HEK293 (cell line): ENCODE measurements around the gene PHLDB1.

ENCODE experiments used
- BCL11A ChIP-seq: fragments of 450-650 bp; formaldehyde crosslinking; IDR thresholded peaks from 2 replicates; pipeline ENCODE4 v1.5.1; 2016; ENCODE audit warnings: low read depth, missing biosample characterization, missing genetic modification characterization
- BCL11B ChIP-seq: fragments of 450-650 bp; formaldehyde crosslinking; IDR thresholded peaks from 2 replicates; pipeline ENCODE4 v1.5.1; 2016; ENCODE audit warnings: low read depth, missing biosample characterization, missing genetic modification characterization
- EGR2 ChIP-seq: fragments of 450-650 bp; formaldehyde crosslinking; IDR thresholded peaks from 2 replicates; pipeline ENCODE4 v1.5.1; 2016; ENCODE audit warnings: low read depth, missing biosample characterization, missing genetic modification characterization
- GLI4 ChIP-seq: fragments of 450-650 bp; formaldehyde crosslinking; IDR thresholded peaks from 2 replicates; pipeline ENCODE4 v1.5.1; 2016; ENCODE audit warnings: missing biosample characterization, missing genetic modification characterization
- IKZF3 ChIP-seq: fragments of 450-650 bp; IDR thresholded peaks from 2 replicates; pipeline ENCODE4 v1.5.0; 2018; ENCODE audit warnings: missing biosample characterization, mild to moderate bottlenecking, missing genetic modification characterization, moderate library complexity
- REPIN1 ChIP-seq: fragments of 450-650 bp; formaldehyde crosslinking; IDR thresholded peaks from 2 replicates; pipeline ENCODE4 v1.5.1; 2017; ENCODE audit warnings: missing biosample characterization, missing genetic modification characterization, low read depth
- TCF7L2 ChIP-seq: IDR thresholded peaks from 2 replicates; pipeline ENCODE4 v1.6.1; 2011; ENCODE audit warnings: low read depth, mild to moderate bottlenecking, inconsistent platforms, low read length, moderate library complexity, borderline replicate concordance
- YY2 ChIP-seq: fragments of 450-650 bp; formaldehyde crosslinking; IDR thresholded peaks from 2 replicates; pipeline ENCODE4 v1.5.1; 2016; ENCODE audit warnings: missing biosample characterization, missing genetic modification characterization
- ZBTB20 ChIP-seq: fragments of 450-650 bp; formaldehyde crosslinking; IDR thresholded peaks from 2 replicates; pipeline ENCODE4 v1.5.1; 2016; ENCODE audit warnings: missing biosample characterization, missing genetic modification characterization
- ZBTB8A ChIP-seq: fragments of 450-650 bp; formaldehyde crosslinking; IDR thresholded peaks from 2 replicates; pipeline ENCODE4 v1.5.1; 2016; ENCODE audit warnings: missing biosample characterization, missing genetic modification characterization
- ZFP37 ChIP-seq: fragments of 450-650 bp; formaldehyde crosslinking; IDR thresholded peaks from 2 replicates; pipeline ENCODE4 v1.5.1; 2016; ENCODE audit warnings: missing biosample characterization, missing genetic modification characterization
- ZIC2 ChIP-seq: fragments of 450-650 bp; formaldehyde crosslinking; IDR thresholded peaks from 2 replicates; pipeline ENCODE4 v1.5.1; 2016; ENCODE audit warnings: missing biosample characterization, missing genetic modification characterization
- ZNF155 ChIP-seq: fragments of 450-650 bp; formaldehyde crosslinking; IDR thresholded peaks from 2 replicates; pipeline ENCODE4 v1.5.1; 2016; ENCODE audit warnings: missing biosample characterization, missing genetic modification characterization
- ZNF16 ChIP-seq: fragments of 450-650 bp; formaldehyde crosslinking; IDR thresholded peaks from 2 replicates; pipeline ENCODE4 v1.5.1; 2016; ENCODE audit warnings: low read depth, missing biosample characterization, missing genetic modification characterization
- ZNF37A ChIP-seq: fragments of 450-650 bp; IDR thresholded peaks from 2 replicates; pipeline ENCODE4 v1.5.1; 2018; ENCODE audit warnings: missing biosample characterization, missing genetic modification characterization
- ZNF404 ChIP-seq: fragments of 450-650 bp; formaldehyde crosslinking; IDR thresholded peaks from 2 replicates; pipeline ENCODE4 v1.5.1; 2017; ENCODE audit warnings: missing biosample characterization, missing genetic modification characterization
- ZNF426 ChIP-seq: fragments of 450-650 bp; formaldehyde crosslinking; IDR thresholded peaks from 2 replicates; pipeline ENCODE4 v1.5.1; 2017; ENCODE audit warnings: missing biosample characterization, missing genetic modification characterization, mild to moderate bottlenecking, inconsistent platforms, moderate library complexity
- ZNF530 ChIP-seq: fragments of 450-650 bp; formaldehyde crosslinking; IDR thresholded peaks from 2 replicates; pipeline ENCODE4 v1.5.1; 2016; ENCODE audit warnings: low read depth, missing biosample characterization, missing genetic modification characterization
- ZNF571 ChIP-seq: fragments of 450-650 bp; formaldehyde crosslinking; IDR thresholded peaks from 2 replicates; pipeline ENCODE4 v1.5.0; 2017; ENCODE audit warnings: missing biosample characterization, missing genetic modification characterization
- ZNF621 ChIP-seq: fragments of 450-650 bp; formaldehyde crosslinking; IDR thresholded peaks from 2 replicates; pipeline ENCODE4 v1.5.1; 2017; ENCODE audit warnings: missing biosample characterization, missing genetic modification characterization
- ZNF626 ChIP-seq: fragments of 450-650 bp; sonication (Bioruptor Pico); formaldehyde crosslinking; IDR thresholded peaks from 2 replicates; pipeline ENCODE4 v1.5.1; 2018; ENCODE audit warnings: missing biosample characterization, missing genetic modification characterization, inconsistent platforms
- ZNF76 ChIP-seq: fragments of 450-650 bp; formaldehyde crosslinking; IDR thresholded peaks from 2 replicates; pipeline ENCODE4; 2016; ENCODE audit warnings: low read depth, missing biosample characterization, missing genetic modification characterization, borderline replicate concordance
- ZSCAN16 ChIP-seq: fragments of 450-650 bp; formaldehyde crosslinking; IDR thresholded peaks from 2 replicates; pipeline ENCODE4 v1.5.1; 2016; ENCODE audit warnings: missing biosample characterization, missing genetic modification characterization
- ZSCAN30 ChIP-seq: fragments of 450-650 bp; IDR thresholded peaks from 2 replicates; pipeline ENCODE4 v1.5.1; 2018; ENCODE audit warnings: missing biosample characterization, mild to moderate bottlenecking, missing genetic modification characterization, moderate library complexity
- TF ChIP-seq, protein P1 (sequence below): fragments of 450-650 bp; formaldehyde crosslinking; IDR thresholded peaks from 2 replicates; pipeline ENCODE4 v1.5.1; 2016; ENCODE audit warnings: missing biosample characterization, missing genetic modification characterization, low read depth
- TF ChIP-seq, protein P2 (sequence below): fragments of 450-650 bp; formaldehyde crosslinking; IDR thresholded peaks from 2 replicates; pipeline ENCODE4 v1.5.1; 2017; ENCODE audit warnings: missing biosample characterization, missing genetic modification characterization
- TF ChIP-seq, protein P3 (sequence below): fragments of 450-650 bp; formaldehyde crosslinking; IDR thresholded peaks from 2 replicates; pipeline ENCODE4 v1.5.1; 2017; ENCODE audit warnings: missing biosample characterization, missing genetic modification characterization
- TF ChIP-seq, protein P4 (sequence below): fragments of 450-650 bp; formaldehyde crosslinking; conservative IDR thresholded peaks from 2 replicates; pipeline ENCODE4 v1.5.1; 2016; ENCODE audit warnings: low read depth, missing biosample characterization, missing genetic modification characterization
- TF ChIP-seq, protein P5 (sequence below): fragments of 450-650 bp; formaldehyde crosslinking; IDR thresholded peaks from 2 replicates; pipeline ENCODE4 v1.5.1; 2017; ENCODE audit warnings: missing biosample characterization, missing genetic modification characterization

PHLDB1 gene

DNA sequence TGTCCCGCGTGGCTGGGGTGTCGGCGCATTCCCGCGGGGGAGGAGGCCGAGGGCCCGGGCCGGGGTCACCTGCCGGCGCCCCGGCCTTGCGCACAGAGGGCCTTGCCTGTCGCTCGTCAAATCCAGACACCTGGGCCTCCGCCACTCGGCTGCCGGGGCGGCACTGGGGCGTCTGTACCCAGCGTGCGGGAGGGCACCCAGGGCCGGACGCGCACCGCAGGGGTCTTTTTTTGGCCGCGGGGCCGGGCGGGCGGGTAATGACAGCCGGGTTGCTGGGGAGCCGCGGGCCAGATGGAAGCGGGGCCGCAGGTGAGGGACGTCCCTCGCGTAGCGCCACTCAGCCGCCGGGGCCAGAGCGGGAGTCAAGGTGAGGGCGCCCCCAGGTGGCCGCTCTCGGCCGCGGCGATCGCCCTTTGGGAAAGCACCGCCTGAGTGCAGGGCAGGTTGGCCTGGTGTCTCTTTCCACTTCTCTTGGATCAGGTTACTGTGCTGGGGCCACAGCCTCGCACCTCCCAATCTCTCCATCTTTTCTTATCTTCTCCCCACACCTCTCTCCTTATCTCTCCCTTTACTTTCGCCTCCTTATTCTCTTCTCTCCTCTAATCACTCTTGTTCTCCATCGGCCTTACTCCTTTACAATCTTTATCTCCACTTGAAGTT lies 3.5 kb downstream of the PHLDB1 start (continued):
- TF ChIP-seq BCL11A (tag by site-specific recombination) (peak; percentile 67; the same call in 1 of the 2 replicates), ZNF621 (tag by site-specific recombination) (no peak), BCL11B (0 out of 2 replicates have a peak, but pooled peaks have one; percentile 50), YY2 (tag by site-specific recombination) (no peak), ZNF571 (no peak), ZNF530 (tag by site-specific recombination) (no peak), ZNF16 (no peak), IKZF3 (tag by site-specific recombination) (no peak), REPIN1 (tag by site-specific recombination) (no peak), ZSCAN30 (no peak), ZIC2 (tag by site-specific recombination) (no peak), ZNF37A (no peak), ZNF155 (tag by site-specific recombination) (no peak), ZBTB8A (0 out of 2 replicates have a peak, but pooled peaks have one; percentile 11), ZFP37 (tag by site-specific recombination) (no peak), GLI4 (tag by site-specific recombination) (no peak), ZNF76 (tag by site-specific recombination) (no peak), ZBTB20 (peak; percentile 27; the same call in 1 of the 2 replicates), ZNF426 (tag by site-specific recombination) (no peak), EGR2 (tag by site-specific recombination) (peak; percentile 42; the same call in 1 of the 2 replicates), TCF7L2 (no peak), ZSCAN16 (tag by site-specific recombination) (no peak), ZNF626 (tag by site-specific recombination) (no peak), ZNF404 (tag by site-specific recombination) (no peak)
- TF ChIP-seq, protein P1, sequence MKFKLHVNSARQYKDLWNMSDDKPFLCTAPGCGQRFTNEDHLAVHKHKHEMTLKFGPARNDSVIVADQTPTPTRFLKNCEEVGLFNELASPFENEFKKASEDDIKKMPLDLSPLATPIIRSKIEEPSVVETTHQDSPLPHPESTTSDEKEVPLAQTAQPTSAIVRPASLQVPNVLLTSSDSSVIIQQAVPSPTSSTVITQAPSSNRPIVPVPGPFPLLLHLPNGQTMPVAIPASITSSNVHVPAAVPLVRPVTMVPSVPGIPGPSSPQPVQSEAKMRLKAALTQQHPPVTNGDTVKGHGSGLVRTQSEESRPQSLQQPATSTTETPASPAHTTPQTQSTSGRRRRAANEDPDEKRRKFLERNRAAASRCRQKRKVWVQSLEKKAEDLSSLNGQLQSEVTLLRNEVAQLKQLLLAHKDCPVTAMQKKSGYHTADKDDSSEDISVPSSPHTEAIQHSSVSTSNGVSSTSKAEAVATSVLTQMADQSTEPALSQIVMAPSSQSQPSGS (tag by site-specific recombination) = no peak
- TF ChIP-seq, protein P2, sequence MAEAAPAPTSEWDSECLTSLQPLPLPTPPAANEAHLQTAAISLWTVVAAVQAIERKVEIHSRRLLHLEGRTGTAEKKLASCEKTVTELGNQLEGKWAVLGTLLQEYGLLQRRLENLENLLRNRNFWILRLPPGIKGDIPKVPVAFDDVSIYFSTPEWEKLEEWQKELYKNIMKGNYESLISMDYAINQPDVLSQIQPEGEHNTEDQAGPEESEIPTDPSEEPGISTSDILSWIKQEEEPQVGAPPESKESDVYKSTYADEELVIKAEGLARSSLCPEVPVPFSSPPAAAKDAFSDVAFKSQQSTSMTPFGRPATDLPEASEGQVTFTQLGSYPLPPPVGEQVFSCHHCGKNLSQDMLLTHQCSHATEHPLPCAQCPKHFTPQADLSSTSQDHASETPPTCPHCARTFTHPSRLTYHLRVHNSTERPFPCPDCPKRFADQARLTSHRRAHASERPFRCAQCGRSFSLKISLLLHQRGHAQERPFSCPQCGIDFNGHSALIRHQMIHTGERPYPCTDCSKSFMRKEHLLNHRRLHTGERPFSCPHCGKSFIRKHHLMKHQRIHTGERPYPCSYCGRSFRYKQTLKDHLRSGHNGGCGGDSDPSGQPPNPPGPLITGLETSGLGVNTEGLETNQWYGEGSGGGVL (tag by site-specific recombination) = no peak
- TF ChIP-seq, protein P3, sequence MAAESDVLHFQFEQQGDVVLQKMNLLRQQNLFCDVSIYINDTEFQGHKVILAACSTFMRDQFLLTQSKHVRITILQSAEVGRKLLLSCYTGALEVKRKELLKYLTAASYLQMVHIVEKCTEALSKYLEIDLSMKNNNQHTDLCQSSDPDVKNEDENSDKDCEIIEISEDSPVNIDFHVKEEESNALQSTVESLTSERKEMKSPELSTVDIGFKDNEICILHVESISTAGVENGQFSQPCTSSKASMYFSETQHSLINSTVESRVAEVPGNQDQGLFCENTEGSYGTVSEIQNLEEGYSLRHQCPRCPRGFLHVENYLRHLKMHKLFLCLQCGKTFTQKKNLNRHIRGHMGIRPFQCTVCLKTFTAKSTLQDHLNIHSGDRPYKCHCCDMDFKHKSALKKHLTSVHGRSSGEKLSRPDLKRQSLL (tag by site-specific recombination) = no peak
- TF ChIP-seq, protein P4, sequence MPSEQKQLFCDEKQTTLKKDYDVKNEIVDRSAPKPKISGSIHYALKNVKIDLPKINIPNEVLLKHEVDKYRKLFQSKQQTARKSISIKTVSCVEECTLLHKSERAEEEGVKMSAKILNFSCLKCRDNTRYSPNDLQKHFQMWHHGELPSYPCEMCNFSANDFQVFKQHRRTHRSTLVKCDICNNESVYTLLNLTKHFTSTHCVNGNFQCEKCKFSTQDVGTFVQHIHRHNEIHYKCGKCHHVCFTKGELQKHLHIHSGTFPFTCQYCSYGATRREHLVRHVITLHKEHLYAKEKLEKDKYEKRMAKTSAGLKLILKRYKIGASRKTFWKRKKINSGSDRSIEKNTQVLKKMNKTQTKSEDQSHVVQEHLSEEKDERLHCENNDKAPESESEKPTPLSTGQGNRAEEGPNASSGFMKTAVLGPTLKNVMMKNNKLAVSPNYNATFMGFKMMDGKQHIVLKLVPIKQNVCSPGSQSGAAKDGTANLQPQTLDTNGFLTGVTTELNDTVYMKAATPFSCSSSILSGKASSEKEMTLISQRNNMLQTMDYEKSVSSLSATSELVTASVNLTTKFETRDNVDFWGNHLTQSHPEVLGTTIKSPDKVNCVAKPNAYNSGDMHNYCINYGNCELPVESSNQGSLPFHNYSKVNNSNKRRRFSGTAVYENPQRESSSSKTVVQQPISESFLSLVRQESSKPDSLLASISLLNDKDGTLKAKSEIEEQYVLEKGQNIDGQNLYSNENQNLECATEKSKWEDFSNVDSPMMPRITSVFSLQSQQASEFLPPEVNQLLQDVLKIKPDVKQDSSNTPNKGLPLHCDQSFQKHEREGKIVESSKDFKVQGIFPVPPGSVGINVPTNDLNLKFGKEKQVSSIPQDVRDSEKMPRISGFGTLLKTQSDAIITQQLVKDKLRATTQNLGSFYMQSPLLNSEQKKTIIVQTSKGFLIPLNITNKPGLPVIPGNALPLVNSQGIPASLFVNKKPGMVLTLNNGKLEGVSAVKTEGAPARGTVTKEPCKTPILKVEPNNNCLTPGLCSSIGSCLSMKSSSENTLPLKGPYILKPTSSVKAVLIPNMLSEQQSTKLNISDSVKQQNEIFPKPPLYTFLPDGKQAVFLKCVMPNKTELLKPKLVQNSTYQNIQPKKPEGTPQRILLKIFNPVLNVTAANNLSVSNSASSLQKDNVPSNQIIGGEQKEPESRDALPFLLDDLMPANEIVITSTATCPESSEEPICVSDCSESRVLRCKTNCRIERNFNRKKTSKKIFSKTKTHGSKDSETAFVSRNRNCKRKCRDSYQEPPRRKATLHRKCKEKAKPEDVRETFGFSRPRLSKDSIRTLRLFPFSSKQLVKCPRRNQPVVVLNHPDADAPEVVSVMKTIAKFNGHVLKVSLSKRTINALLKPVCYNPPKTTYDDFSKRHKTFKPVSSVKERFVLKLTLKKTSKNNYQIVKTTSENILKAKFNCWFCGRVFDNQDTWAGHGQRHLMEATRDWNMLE (tag by site-specific recombination) = no peak
- TF ChIP-seq, protein P5, sequence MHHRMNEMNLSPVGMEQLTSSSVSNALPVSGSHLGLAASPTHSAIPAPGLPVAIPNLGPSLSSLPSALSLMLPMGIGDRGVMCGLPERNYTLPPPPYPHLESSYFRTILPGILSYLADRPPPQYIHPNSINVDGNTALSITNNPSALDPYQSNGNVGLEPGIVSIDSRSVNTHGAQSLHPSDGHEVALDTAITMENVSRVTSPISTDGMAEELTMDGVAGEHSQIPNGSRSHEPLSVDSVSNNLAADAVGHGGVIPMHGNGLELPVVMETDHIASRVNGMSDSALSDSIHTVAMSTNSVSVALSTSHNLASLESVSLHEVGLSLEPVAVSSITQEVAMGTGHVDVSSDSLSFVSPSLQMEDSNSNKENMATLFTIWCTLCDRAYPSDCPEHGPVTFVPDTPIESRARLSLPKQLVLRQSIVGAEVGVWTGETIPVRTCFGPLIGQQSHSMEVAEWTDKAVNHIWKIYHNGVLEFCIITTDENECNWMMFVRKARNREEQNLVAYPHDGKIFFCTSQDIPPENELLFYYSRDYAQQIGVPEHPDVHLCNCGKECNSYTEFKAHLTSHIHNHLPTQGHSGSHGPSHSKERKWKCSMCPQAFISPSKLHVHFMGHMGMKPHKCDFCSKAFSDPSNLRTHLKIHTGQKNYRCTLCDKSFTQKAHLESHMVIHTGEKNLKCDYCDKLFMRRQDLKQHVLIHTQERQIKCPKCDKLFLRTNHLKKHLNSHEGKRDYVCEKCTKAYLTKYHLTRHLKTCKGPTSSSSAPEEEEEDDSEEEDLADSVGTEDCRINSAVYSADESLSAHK (tag by site-specific recombination) = no peak
